ENCODE measurements around the gene LITAFD. TPM values are rescaled to one million over a fixed set of nuclear protein-coding genes. Genes with fewer than 3 reads are reported as not detected.

Gene LITAFD
- total and polyA plus RNA-seq, 10 of the 15 experiments (the other 5 are each of a cell fraction or from before 2014, with no cell fraction given) = not detected

DNA sequence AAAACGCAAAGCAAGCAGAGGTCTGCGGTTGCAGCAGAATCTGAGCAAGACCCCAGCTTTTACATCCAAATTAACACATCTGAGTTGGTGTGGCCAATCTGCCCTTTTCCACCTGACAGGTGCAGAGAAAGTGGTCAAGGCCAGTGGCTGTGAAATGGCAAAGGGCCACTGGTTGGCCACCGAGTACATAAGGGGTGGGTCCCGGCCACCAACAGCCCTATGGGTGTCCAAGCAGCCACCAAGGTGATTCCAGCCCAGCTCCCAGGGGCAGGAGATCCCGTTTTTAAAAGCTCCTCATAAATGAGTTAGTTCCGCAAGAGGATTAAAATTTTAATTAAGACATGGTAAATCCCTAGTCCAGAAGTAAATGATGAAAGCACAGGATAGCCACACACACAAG is 52.5 kb downstream of the LITAFD start:
- BruUV-seq (replicated peaks) = no TSS peak
- CTCF ChIA-PET = interaction anchor here (0.7 to 5.4 kb wide), 14 partner anchors 10 to 201 kb away, joined by 3 to 60 read pairs (median 4); no protein-coding TSS in a partner anchor
- Histone ChIP-seq H3K4me3 (no peak overlapping the region), H3K9ac (ENCODE audit: control insufficient read depth, insufficient read depth, low read length) (no peak overlapping the region), H3K27me3 (replicated peaks in 1 of 2; ENCODE audit: control insufficient read depth in 2 of 2, insufficient read depth in 2 of 2, low read length in 1 of 2) (no peaks in the 10 kb centered on the region), H3K79me2 (ENCODE audit: control insufficient read depth, insufficient read depth, low read length) (peaks cover 98% of the 10 kb centered on the region), H3K9me3 (replicated peaks; ENCODE audit: control insufficient read depth, insufficient read depth, low read length) (no peaks in the 10 kb centered on the region), H4K20me1 (ENCODE audit: control insufficient read depth, insufficient read depth) (peaks cover 39% of the 10 kb centered on the region), H3K36me3 (ENCODE audit: control insufficient read depth in 2 of 2, insufficient read depth in 2 of 2, low read length in 1 of 2) (peaks cover 6 to 17% of the 10 kb centered on the region in 2 experiments; a peak in 3 of 4 replicates), H2AFZ (ENCODE audit: control insufficient read depth, low read depth, low read length) (no peak overlapping the region), H3K4me1 (ENCODE audit: control insufficient read depth, insufficient read depth, low read length) (peaks cover 50% of the 10 kb centered on the region), H3K4me2 (ENCODE audit: control insufficient read depth, insufficient read depth) (no peak overlapping the region), H3K27ac (ENCODE audit: control insufficient read depth, insufficient read depth) (no peak overlapping the region)
- POLR2A ChIA-PET = interaction anchor here (0.6 kb wide), 1 partner anchor 66 kb away, joined by 3 read pairs; the partner anchor contains the start of gene CARHSP1
- DNase-seq (ENCODE audit: low read depth, low spot score) (no peak), ATAC-seq (no peak), FAIRE-seq (no peak)
- RAD21 ChIA-PET (ENCODE audit: unreplicated experiment) = interaction anchor here (0.7 to 4.2 kb wide), 3 partner anchors 12 to 200 kb away, joined by 3 to 34 read pairs (median 3); no protein-coding TSS in a partner anchor
- 82% methylated on average over 6 of the region's 6 CpGs for WGBS (ENCODE audit: insufficient coverage, insufficient replicate concordance, low lambda C conversion rate, missing lambda C conversion rate)
- SMC1A ChIA-PET (ENCODE audit: uncharacterized antibody, unreplicated experiment) = interaction anchor here (1.2 to 1.7 kb wide), 5 partner anchors 8 to 99 kb away, joined by 3 to 6 read pairs (median 3); no protein-coding TSS in a partner anchor
- TF ChIP-seq RELA (IDR thresholded peaks at IDR 0.05; ENCODE audit: borderline replicate concordance, partially characterized antibody) = no peak
- TF ChIP-seq, protein P1, sequence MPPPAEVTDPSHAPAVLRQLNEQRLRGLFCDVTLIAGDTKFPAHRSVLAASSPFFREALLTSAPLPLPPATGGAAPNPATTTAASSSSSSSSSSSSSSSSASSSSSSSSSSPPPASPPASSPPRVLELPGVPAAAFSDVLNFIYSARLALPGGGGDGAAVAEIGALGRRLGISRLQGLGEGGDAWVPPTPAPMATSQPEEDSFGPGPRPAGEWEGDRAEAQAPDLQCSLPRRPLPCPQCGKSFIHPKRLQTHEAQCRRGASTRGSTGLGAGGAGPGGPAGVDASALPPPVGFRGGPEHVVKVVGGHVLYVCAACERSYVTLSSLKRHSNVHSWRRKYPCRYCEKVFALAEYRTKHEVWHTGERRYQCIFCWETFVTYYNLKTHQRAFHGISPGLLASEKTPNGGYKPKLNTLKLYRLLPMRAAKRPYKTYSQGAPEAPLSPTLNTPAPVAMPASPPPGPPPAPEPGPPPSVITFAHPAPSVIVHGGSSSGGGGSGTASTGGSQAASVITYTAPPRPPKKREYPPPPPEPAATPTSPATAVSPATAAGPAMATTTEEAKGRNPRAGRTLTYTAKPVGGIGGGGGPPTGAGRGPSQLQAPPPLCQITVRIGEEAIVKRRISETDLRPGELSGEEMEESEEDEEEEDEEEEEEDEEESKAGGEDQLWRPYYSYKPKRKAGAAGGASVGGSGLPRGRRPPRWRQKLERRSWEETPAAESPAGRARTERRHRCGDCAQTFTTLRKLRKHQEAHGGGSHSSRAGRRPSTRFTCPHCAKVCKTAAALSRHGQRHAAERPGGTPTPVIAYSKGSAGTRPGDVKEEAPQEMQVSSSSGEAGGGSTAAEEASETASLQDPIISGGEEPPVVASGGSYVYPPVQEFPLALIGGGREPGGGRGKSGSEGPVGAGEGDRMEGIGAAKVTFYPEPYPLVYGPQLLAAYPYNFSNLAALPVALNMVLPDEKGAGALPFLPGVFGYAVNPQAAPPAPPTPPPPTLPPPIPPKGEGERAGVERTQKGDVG (CRISPR knock-in tag; IDR thresholded peaks at IDR 0.05) = no peak
- no peak for TF ChIP-seq FOXK2 (IDR thresholded peaks at IDR 0.05)
- TF ChIP-seq SUPT20H (IDR thresholded peaks at IDR 0.05; ENCODE audit: borderline replicate concordance, control insufficient read depth, low read depth, low read length) = no peak
- TF ChIP-seq MXI1 (IDR thresholded peaks at IDR 0.05; ENCODE audit: low read depth, low read length) = no peak
- no peak for TF ChIP-seq HDGF (IDR thresholded peaks at IDR 0.05)
- TF ChIP-seq, protein P2, sequence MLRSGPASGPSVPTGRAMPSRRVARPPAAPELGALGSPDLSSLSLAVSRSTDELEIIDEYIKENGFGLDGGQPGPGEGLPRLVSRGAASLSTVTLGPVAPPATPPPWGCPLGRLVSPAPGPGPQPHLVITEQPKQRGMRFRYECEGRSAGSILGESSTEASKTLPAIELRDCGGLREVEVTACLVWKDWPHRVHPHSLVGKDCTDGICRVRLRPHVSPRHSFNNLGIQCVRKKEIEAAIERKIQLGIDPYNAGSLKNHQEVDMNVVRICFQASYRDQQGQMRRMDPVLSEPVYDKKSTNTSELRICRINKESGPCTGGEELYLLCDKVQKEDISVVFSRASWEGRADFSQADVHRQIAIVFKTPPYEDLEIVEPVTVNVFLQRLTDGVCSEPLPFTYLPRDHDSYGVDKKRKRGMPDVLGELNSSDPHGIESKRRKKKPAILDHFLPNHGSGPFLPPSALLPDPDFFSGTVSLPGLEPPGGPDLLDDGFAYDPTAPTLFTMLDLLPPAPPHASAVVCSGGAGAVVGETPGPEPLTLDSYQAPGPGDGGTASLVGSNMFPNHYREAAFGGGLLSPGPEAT (IDR thresholded peaks at IDR 0.05; ENCODE audit: low read depth) = no peak
- no peak for TF ChIP-seq ATF2 (IDR thresholded peaks at IDR 0.05; ENCODE audit: low read length)
- TF ChIP-seq NFXL1 (IDR thresholded peaks at IDR 0.05; ENCODE audit: borderline replicate concordance) = no peak
- TF ChIP-seq E2F8 (IDR thresholded peaks at IDR 0.05; ENCODE audit: low read depth, partially characterized antibody) = no peak
- TF ChIP-seq KLF5 (IDR thresholded peaks at IDR 0.05; ENCODE audit: partially characterized antibody) = no peak
- TF ChIP-seq ZNF217 (IDR thresholded peaks at IDR 0.05) = no peak
- no peak for TF ChIP-seq ZNF622 (IDR thresholded peaks at IDR 0.05)
- no peak for TF ChIP-seq POU2F2 (IDR thresholded peaks at IDR 0.05; ENCODE audit: borderline replicate concordance, low read depth, low read length)
- intact Hi-C loops (cut with micrococcal nuclease; ENCODE audit: unreplicated experiment) = no loop called here
- in situ Hi-C loops (cut with MboI) = no loop called here
